Nephron (organoid): ENCODE measurements around the gene NDFIP2.

Experiments used
- H3K27ac Mint-ChIP-seq, 3 experiments: 2 replicates each; pipeline ENCODE4 v1.8.0; 2020; ENCODE audit warnings: mixed read lengths in 3 of 3, mild to moderate bottlenecking in 2 of 3, moderate library complexity in 1 of 3
- H3K27me3 Mint-ChIP-seq: 2 replicates; pipeline ENCODE4 v1.8.0; 2021; ENCODE audit warnings: low read depth, mild to moderate bottlenecking, moderate library complexity, mixed read lengths
- H3K36me3 Mint-ChIP-seq: 2 replicates; pipeline ENCODE4 v1.8.0; 2020; ENCODE audit warnings: low read depth, mixed read lengths
- H3K4me1 Mint-ChIP-seq: 2 replicates; pipeline ENCODE4 v1.8.0; 2020; ENCODE audit warnings: mixed read lengths
- H3K4me3 Mint-ChIP-seq, 3 experiments: 2 replicates each; pipeline ENCODE4 v1.8.0; 2020; ENCODE audit warnings: mild to moderate bottlenecking in 3 of 3, mixed read lengths in 3 of 3, moderate library complexity in 2 of 3
- H3K9me3 Mint-ChIP-seq: 2 replicates; pipeline ENCODE4 v1.8.0; 2020; ENCODE audit warnings: mixed read lengths
- TF ChIP-seq, protein P1 (sequence below), 3 experiments: fragments of 200-600 bp; sonication (generic); IDR thresholded peaks; one replicate each; pipeline ENCODE4 v1.5.0; 2021; ENCODE audit warnings: antibody characterized with exemption in 3 of 3; ENCODE audit not compliant: unreplicated experiment in 3 of 3

NDFIP2 gene

DNA sequence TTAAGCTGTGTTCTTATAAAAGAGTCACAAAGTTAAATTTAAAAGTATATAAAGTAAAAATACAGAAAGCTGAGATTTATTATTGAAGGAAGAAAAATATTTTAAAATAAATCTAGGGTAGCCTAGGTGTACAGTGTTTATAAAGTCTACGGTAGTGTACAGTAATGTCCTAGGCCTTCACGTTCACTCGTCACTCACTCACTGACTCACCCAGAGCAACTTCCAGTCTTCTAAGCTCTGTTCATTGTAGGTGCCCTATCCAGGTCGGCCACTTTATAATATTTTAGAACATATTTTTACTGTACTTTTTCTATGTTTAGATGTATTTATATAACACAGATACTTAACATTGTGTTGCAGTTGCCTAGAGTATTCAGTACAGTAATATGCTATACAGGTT lies 47.4 kb downstream of the NDFIP2 start:
- peaks cover 7% of the 10 kb centered on the region for H3K4me1 Mint-ChIP-seq
- H3K9me3 Mint-ChIP-seq = no peaks in the 10 kb centered on the region
- TF ChIP-seq, protein P1, sequence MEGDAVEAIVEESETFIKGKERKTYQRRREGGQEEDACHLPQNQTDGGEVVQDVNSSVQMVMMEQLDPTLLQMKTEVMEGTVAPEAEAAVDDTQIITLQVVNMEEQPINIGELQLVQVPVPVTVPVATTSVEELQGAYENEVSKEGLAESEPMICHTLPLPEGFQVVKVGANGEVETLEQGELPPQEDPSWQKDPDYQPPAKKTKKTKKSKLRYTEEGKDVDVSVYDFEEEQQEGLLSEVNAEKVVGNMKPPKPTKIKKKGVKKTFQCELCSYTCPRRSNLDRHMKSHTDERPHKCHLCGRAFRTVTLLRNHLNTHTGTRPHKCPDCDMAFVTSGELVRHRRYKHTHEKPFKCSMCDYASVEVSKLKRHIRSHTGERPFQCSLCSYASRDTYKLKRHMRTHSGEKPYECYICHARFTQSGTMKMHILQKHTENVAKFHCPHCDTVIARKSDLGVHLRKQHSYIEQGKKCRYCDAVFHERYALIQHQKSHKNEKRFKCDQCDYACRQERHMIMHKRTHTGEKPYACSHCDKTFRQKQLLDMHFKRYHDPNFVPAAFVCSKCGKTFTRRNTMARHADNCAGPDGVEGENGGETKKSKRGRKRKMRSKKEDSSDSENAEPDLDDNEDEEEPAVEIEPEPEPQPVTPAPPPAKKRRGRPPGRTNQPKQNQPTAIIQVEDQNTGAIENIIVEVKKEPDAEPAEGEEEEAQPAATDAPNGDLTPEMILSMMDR (IDR thresholded peaks at IDR 0.05; ENCODE audit: unreplicated experiment in 3 of 3) = no peak
- H3K36me3 Mint-ChIP-seq = peaks cover 7% of the 10 kb centered on the region
- no peaks in the 10 kb centered on the region for H3K27me3 Mint-ChIP-seq
- H3K4me3 Mint-ChIP-seq = no peak overlapping the region
- no peak overlapping the region for H3K27ac Mint-ChIP-seq

DNA sequence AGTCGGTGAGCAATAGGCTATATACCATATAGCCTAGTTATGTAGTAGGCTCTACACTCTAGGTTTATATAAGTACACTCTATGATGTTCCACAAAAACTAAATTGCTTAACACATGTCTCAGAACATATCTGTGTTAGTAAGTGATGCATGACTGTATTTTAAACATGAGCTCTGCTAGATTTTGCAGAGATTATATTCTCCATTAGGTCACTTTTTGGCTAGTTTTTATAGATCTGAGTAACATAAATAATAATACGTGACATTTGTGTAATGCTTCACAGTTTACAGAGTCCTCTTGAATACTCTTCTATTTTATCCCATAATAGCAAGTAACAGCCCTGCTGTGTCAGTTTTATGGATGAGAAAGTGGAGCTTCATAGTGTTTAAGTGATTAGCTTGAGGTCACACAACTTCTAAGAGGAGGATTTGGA lies 47.8 kb downstream of the NDFIP2 start:
- Mint-ChIP-seq H3K27me3 (no peaks in the 10 kb centered on the region), H3K4me1 (peaks cover 7% of the 10 kb centered on the region), H3K4me3 (no peak overlapping the region), H3K36me3 (peaks cover 8% of the 10 kb centered on the region), H3K27ac (no peak overlapping the region), H3K9me3 (no peaks in the 10 kb centered on the region)
- TF ChIP-seq, protein P1 (IDR thresholded peaks at IDR 0.05; ENCODE audit: unreplicated experiment in 3 of 3) = no peak

DNA sequence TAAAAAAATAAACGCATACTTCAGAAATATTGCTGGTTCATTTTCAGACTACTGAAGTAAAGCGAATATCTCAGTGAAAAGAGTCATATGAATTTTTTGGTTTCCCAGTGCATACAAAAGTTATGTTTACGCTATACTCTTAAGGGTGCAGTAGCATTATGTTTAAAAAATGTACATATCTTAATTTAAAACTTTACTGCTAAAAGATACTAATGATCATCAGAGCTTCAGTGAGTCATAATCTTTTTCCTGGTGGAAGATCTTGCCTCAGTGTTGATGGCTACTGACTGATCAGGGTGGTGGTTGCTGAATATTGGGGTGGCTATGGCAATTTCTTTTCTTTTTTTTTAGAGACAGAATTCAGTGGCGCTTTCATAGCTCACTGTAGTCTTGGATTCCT lies 48.9 kb downstream of the NDFIP2 start:
- H3K27ac Mint-ChIP-seq = no peak overlapping the region
- no peaks in the 10 kb centered on the region for H3K27me3 Mint-ChIP-seq
- peaks cover 11% of the 10 kb centered on the region for H3K36me3 Mint-ChIP-seq
- H3K4me3 Mint-ChIP-seq = no peak overlapping the region
- peaks cover 7% of the 10 kb centered on the region for H3K4me1 Mint-ChIP-seq
- TF ChIP-seq, protein P1 (IDR thresholded peaks at IDR 0.05; ENCODE audit: unreplicated experiment in 3 of 3) = no peak
- no peaks in the 10 kb centered on the region for H3K9me3 Mint-ChIP-seq

DNA sequence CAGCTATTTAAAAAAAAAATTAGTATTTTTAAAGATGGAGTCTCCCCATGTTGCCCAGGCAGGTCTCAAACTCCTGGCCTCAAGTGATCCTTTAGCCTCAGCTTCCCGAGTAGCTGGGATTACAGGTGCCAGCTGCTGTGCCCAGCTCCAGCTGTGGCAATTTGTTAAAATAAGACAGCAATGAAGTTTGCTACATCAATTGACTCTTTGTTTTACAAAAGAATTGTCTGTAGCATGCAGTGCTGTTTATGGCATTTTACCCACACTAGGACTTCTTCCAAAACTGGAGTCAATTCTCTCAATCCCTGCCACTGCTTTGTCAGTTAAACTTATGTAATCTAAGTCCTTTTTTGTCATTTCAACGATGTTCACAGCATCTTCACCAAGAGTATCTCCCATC lies 49.3 kb downstream of the NDFIP2 start:
- Mint-ChIP-seq H3K4me3 (no peak overlapping the region), H3K9me3 (no peaks in the 10 kb centered on the region), H3K4me1 (peaks cover 7% of the 10 kb centered on the region), H3K27ac (no peak overlapping the region), H3K36me3 (peaks cover 11% of the 10 kb centered on the region), H3K27me3 (no peaks in the 10 kb centered on the region)
- TF ChIP-seq, protein P1 (IDR thresholded peaks at IDR 0.05; ENCODE audit: unreplicated experiment in 3 of 3) = no peak

DNA sequence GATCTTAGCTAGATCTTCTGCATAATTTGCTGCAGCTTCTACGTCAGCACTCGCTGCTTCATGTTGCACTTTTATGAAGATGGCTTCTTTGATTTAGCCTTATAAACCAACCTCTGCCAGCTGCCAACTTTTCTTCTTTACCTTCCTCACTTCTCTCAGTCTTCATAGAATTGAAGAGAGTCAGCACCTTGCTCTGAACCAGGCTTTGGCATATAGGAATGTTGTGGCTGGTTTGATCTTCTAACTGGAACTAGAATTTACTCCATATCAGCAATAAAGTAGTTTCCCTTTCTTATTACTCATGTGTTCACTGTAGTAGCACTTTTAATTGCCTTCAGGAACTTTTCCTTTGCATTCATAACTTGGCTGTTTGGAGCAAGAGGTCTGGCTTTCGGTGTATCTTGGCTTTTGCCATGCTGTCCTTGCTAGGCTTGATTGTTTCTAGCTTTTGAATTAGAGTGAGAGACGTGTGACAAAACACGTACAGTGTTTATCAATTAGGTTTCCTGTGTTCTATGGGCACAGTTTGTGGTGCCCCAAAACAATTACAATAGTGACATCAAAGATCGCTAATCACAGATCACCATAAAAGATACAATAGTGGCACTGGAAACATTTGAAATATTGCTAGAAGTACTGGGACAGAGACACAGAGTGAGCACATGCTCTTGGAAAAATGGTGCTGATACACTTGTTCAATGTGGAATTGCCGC lies 50.7 kb downstream of the NDFIP2 start:
- H3K27me3 Mint-ChIP-seq = no peaks in the 10 kb centered on the region
- no peak overlapping the region for H3K4me3 Mint-ChIP-seq
- TF ChIP-seq, protein P1 (IDR thresholded peaks at IDR 0.05; ENCODE audit: unreplicated experiment in 3 of 3) = no peak
- peaks cover 11% of the 10 kb centered on the region for H3K36me3 Mint-ChIP-seq
- H3K4me1 Mint-ChIP-seq = peaks cover 7% of the 10 kb centered on the region
- no peaks in the 10 kb centered on the region for H3K9me3 Mint-ChIP-seq
- H3K27ac Mint-ChIP-seq = no peak overlapping the region

DNA sequence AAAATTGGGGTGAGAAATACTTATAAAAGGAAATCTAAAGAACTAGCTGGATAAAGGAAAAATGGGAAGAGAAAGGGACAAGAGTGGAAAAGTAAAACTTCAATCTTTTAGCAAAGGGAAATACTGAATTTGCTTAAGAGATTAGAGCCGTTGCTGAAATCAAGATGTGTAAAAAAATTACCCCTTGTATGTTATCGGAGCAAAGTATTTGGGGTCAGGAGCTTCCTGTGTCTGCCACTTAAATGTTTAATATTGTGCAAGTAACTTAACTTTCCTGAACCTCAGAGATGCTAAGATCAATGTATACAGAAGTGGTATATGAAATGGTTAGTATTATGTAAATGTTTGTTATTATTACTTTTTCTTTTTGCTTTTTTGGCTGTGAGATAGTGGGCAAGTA lies 51.6 kb downstream of the NDFIP2 start:
- Mint-ChIP-seq H3K9me3 (no peaks in the 10 kb centered on the region), H3K27me3 (no peaks in the 10 kb centered on the region), H3K36me3 (peaks cover 11% of the 10 kb centered on the region), H3K27ac (no peak overlapping the region), H3K4me1 (peaks cover 7% of the 10 kb centered on the region), H3K4me3 (no peak overlapping the region)
- TF ChIP-seq, protein P1 (IDR thresholded peaks at IDR 0.05; ENCODE audit: unreplicated experiment in 3 of 3) = no peak
